HG03442 (cell line): ENCODE results near the gene ADAMTS12.
"Not testable (repeated sequence)": the region's sequence is repeated elsewhere in the genome, so short reads cannot be mapped to it uniquely, and the experiment has no call there.

Source experiments
- ATAC-seq: cut with Tn5 transposase; IDR thresholded peaks from one replicate; pipeline ENCODE4 v1.9.1; 2021; ENCODE audit warnings: mild to moderate bottlenecking, moderate library complexity; ENCODE audit not compliant: unreplicated experiment

Gene ADAMTS12

DNA sequence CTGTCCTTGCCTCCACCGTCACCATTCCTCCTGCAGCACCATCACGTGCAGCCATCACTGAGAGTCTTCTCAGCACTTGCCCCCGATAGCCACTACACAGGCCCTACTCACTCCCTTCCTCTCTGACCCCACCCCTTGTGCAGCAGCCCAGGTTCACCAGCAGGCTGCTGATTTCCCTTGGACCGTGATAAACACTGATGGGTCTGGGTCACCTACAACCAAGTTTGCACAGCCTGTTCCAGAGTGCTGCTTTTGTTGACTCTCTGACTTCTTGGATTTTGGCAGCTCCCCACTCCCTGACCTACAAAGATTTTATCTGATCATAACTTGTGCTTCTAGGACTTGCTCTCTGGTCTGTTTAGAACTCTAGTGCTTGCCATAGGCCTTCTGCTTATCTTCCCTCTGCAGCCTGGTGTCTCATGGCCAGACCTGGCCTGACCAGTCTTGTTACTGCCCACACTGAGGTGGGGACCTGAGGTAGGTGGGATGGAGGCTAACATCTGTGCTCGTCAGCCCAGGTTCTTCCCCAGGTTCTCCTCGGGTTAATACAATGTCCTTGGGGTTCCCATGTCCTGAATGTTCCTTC is 341.7 kb downstream of the ADAMTS12 start:
- no peak for ATAC-seq

DNA sequence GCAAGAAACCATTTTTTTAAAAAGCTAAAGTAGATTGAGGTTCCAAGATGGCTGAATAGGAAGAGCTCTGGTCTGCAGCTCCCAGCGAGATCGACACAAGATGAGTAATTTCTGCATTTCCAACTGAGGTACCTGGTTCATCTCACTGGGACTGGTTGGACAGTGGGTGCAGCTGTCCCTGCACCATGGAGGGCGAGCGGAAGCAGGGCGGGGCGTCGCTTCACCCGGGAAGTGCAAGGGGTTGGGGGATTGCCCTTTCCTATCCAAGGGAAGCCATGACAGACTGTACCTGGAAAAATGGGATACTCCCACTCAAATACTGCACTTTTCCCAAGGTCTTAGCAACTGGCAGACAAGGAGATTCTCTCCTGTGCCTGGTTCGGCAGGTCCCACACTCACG is 352.0 kb downstream of the ADAMTS12 start:
- not testable (repeated sequence) for ATAC-seq

DNA sequence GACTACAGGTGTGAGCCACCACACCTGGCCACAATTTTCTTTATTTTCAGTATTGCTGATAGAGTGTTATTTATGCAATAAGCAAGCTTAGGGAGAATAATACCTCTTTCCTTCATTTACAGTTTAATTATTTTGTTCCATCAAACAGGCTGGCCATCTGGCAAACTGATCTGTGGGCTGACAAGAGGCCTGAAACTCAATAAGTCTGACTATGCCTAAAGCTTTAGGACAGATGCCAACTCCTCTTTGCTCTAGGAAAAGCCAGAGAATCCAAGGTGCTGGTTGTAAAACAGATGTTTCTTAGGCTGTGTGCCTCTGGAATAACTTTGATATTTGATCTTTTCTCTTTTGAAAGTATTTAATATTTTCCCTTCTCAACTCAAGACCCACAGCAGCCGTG is 352.6 kb downstream of the ADAMTS12 start:
- no peak for ATAC-seq

DNA sequence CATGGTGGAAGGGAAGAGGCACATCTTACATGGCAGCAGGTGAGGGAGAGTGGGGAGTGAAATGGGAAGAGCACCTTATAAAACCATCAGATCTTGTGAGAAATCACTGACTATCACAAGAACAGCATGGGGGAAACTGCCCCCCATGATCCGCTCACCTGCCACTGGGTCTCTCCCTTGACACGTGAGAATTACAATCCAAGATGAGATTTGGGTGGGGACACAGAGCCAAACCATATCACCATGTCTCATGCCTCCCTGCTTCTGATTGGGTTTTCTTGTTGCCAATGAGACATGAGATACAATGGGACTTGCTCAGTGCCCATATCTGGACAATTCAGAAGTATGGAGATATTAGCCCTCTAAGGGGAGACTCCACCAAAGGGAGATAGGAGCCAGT is 353.6 kb downstream of the ADAMTS12 start:
- no peak for ATAC-seq

DNA sequence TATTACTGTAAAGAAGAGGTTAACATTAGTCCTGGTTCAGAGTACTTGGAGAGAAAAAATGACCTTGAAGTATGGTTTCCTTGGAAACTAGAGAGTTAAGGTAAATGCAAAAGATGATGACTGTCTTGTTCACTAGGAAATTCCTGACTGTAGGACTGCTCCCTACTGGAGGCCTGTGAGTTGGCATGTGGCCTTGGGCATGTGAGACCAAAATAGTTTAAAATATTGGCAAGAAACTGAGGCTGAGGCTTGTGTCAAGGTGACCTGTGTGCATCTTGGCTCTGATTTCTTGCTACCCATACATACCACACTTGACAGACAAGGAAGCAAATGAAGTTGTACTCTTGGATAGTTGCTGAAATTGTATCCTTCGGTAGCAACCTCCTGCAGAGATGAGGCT is 354.6 kb downstream of the ADAMTS12 start:
- no peak for ATAC-seq

GRCh38 chr5:33536802-33537201 is 355.0 kb downstream of the ADAMTS12 start:
- no peak for ATAC-seq

GRCh38 chr5:33531824-33532223 is 360.0 kb downstream of the ADAMTS12 start:
- no peak for ATAC-seq

- no peak for ATAC-seq
Measured at GRCh38 chr5:33531037-33531298, 360.8 kb downstream of the ADAMTS12 start.

DNA sequence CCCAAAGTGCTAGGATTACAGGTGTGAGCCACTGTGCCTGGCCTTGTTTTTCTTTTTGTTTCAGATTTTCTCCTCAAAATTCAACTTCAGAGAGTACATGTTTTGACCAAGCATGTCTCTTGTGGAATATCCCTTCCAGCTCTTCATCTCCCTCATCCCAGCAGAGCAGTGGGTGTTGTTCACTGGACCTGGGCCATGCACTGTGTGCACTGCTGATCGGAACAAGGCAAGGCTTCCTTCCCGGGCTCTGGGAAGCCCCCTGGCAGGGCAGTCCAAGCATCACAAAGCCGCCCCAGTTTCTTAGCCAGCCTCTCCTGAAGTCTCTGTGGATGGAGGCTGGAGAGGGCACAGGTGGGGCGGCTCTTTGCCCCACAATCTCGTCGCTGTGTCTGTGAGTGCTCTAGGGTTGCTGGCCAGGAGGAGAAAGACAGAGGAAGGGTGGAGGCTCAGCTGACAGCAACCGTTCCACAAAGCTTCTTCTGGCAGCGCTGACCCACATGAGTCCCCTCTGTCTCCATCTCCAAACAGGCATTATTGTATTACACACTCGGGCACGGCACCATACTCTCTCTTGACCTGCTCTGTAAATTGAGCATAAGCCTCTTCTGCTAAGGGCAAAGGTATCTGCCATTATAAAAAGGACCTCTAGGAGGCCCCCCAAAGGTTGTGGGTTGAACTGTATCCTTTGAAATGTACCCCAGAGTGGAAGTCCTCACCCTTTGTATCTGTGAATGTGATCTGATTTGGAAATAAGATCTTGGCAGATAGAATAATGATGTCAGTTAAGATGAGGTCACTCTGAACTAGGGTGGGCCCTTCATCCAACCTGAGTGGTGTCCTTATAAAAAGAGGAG is 361.4 kb downstream of the ADAMTS12 start:
- no peak for ATAC-seq

GRCh38 chr5:33527696-33528095 is 364.1 kb downstream of the ADAMTS12 start:
- no peak for ATAC-seq

GRCh38 chr5:33526755-33527154 is 365.0 kb downstream of the ADAMTS12 start:
- ATAC-seq, result no peak

DNA sequence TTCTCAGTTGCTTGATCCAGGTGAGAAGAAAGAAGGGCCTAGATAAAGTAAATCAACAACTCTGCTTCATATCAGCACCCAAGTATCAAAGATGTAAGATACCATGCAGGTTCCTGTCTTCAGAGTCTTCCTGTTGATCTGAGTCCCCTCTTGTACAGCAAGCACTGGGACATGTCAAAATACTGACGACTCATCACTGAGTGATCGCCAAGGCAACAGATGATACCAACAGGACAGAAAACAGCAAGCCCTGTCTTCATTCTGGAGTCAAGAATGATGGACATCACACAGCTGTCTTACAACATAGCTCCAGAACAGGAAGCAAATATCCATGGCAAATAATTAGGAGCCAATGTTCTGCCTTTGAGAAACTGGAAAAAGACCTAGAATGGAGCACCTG is 367.3 kb downstream of the ADAMTS12 start:
- no peak for ATAC-seq

DNA sequence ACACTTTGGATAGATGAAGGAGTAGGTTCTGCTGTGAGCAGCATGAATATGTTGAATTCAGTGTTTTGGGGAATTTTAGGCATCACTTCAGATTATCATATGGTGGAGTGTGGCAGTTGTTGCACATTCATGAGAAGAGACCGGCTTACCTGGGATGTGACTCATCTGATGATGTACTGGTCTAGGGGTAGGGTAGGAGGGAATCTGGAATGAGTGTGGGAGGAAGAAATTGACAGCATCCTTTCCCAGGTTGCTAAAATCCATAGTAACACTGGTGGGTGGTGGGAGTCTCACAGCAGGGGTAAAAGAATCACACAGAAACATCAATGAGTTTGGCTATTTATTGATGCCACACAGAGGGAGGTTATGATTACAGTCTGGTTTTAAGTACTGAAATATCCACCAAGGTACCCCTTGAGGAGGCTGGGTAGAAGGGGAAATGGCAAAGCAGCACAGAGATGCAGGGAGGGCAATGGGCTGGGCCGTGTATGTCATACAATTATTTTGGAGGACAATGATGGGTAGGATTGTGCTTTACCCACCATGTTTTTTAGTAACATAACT is 368.5 kb downstream of the ADAMTS12 start:
- ATAC-seq, result no peak

- no peak for ATAC-seq
Measured at GRCh38 chr5:33516421-33516820, 375.4 kb downstream of the ADAMTS12 start.

GRCh38 chr5:33515366-33515765 is 376.4 kb downstream of the ADAMTS12 start:
- not testable (repeated sequence) for ATAC-seq

- ATAC-seq, result no peak
Measured at GRCh38 chr5:33513462-33514185, 378.2 kb downstream of the ADAMTS12 start.

- ATAC-seq, result no peak
Measured at GRCh38 chr5:33509036-33509435, 382.8 kb downstream of the ADAMTS12 start.

DNA sequence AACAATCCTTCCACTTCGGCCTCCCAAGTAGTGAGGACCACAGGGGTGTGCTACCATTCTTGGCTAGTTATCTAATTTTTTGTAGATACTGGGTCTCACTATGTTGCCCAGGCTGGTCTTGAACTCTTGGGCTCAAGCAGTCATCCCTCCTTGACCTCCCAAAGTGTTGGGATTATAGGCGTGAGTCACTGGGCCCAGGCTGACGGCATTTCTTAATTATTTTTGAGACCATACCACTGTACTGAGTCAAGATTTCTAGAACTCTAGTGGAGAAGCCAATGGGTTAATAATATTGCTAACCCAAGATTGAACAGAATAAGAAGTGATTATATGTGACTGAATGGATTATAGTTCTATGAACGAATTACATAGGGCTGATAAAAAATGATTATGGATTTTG is 384.4 kb downstream of the ADAMTS12 start:
- ATAC-seq, result no peak

DNA sequence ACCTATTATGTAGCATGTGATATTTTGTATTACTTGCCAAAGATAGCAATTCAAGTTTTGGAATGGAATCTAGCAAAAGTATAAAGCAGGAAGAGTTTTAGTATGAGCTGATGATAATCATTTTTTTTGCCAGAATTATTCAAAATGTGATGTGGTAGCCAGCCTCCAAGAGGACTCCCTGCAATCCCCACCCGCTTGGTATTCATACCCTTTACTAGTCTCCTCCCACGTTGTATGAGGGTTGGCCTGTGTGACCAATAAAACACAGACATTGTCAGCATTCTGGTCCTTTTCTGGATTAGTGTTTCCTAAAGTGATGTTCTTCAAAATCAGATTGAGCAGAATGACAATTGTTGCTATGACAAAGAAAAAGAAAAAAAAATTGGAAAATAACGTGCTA is 387.2 kb downstream of the ADAMTS12 start:
- ATAC-seq, result no peak

DNA sequence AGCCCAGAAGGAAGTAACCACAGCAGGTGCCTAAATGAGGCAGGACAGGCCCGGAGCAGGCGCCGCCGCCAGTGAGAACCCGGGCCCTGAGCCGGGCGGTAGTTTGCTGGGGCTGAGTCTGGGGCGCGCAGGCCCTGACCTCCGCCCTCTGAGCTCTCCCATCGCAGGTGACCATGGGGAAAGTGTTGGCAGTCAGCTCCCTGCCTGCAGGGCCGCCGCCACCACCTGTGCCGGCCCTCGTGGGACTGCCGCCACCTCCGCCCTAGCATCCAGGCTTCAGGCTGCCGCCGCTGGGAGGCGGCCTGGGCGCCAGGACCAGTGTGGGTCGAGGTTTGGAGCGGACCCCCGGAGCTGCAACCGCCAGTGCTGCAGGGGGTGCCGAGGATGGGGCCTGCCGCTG is 389.9 kb downstream of the ADAMTS12 start:
- ATAC-seq, result no peak

DNA sequence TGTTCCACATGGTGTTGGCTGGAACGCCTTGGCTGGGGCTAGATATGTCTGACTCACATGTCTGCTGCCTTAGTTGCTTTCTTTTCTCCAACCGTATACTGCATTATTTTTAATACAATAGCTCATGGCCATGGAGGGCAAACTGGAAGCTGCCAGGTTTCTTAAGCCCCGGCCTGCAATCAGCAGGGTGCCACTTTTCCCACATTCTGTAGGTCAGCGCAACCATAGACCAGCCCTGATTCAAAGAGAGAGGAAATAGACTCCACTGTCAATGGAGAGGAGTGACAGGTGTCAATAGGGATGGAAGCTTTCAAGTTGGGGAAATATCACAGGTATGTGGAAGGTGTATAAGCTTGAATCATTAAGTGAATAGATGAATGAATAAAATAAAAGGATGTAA is 390.5 kb downstream of the ADAMTS12 start:
- ATAC-seq, result no peak

DNA sequence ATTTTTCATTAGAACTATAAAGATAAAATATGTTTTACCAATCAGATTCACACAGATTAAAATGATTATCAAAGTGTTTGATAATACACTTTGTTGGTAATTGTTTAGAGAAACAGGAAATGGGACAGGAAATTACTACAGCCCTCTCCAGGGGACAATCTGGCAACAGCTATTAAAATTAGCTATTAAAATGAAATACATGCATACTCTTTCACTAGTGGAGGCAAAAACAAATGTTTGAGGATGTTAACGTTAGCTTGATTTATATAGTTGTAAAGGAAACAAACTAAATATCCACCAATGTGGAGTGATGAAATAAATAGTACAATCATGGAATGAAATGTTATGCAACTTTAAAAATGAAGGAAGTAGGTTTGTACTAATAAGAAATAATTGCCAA is 397.3 kb downstream of the ADAMTS12 start:
- no peak for ATAC-seq
